Measurements from ENCODE around the gene GNAZ.

The GNAZ gene

GRCh38 chr22:23098718-23099530, 28.6 kb downstream of the GNAZ start:
- in situ Hi-C loops (cut with HindIII; ENCODE audit: low pct_unique_long_range_greater_than_20kb, low sequenced_read_pairs): no loop called here
- TF ChIP-seq JUND (IDR thresholded peaks at IDR 0.05; ENCODE audit: low read depth): no peak
- no peak for DNase-seq (ENCODE audit: low read depth in 1 of 2, low spot score in 1 of 2)

GRCh38 chr22:23099531-23099804, 29.1 kb downstream of the GNAZ start:
- TF ChIP-seq JUND (IDR thresholded peaks at IDR 0.05; ENCODE audit: low read depth): no peak
- in situ Hi-C loops (cut with HindIII; ENCODE audit: low pct_unique_long_range_greater_than_20kb, low sequenced_read_pairs): no loop called here
- DNase-seq (ENCODE audit: low read depth in 1 of 2, low spot score in 1 of 2): no peak

GRCh38 chr22:23100124-23100801, 29.9 kb downstream of the GNAZ start:
- DNase-seq (ENCODE audit: low read depth in 1 of 2, low spot score in 1 of 2): no peak
- no peak for TF ChIP-seq JUND (IDR thresholded peaks at IDR 0.05; ENCODE audit: low read depth)
- in situ Hi-C loops (cut with HindIII; ENCODE audit: low pct_unique_long_range_greater_than_20kb, low sequenced_read_pairs): no loop called here

- no peak for DNase-seq (ENCODE audit: low read depth in 1 of 2, low spot score in 1 of 2)
- no peak for TF ChIP-seq JUND (IDR thresholded peaks at IDR 0.05; ENCODE audit: low read depth)
- in situ Hi-C loops (cut with HindIII; ENCODE audit: low pct_unique_long_range_greater_than_20kb, low sequenced_read_pairs): no loop called here
These were observed 31.2 kb downstream of the GNAZ start for GRCh38 chr22:23101524-23101923.

GRCh38 chr22:23102002-23102655, 31.8 kb downstream of the GNAZ start:
- no peak for DNase-seq (ENCODE audit: low read depth in 1 of 2, low spot score in 1 of 2)
- in situ Hi-C loops (cut with HindIII; ENCODE audit: low pct_unique_long_range_greater_than_20kb, low sequenced_read_pairs): no loop called here
- TF ChIP-seq JUND (IDR thresholded peaks at IDR 0.05; ENCODE audit: low read depth): no peak

GRCh38 chr22:23102776-23103175, 32.5 kb downstream of the GNAZ start:
- in situ Hi-C loops (cut with HindIII; ENCODE audit: low pct_unique_long_range_greater_than_20kb, low sequenced_read_pairs): no loop called here
- DNase-seq (ENCODE audit: low read depth in 1 of 2, low spot score in 1 of 2): no peak
- no peak for TF ChIP-seq JUND (IDR thresholded peaks at IDR 0.05; ENCODE audit: low read depth)

- no peak for DNase-seq (ENCODE audit: low read depth in 1 of 2, low spot score in 1 of 2)
- TF ChIP-seq JUND (IDR thresholded peaks at IDR 0.05; ENCODE audit: low read depth): no peak
- in situ Hi-C loops (cut with HindIII; ENCODE audit: low pct_unique_long_range_greater_than_20kb, low sequenced_read_pairs): no loop called here
These were observed 33.1 kb downstream of the GNAZ start for GRCh38 chr22:23103199-23103954.

GRCh38 chr22:23104187-23104971, 34.1 kb downstream of the GNAZ start:
- in situ Hi-C loops (cut with HindIII; ENCODE audit: low pct_unique_long_range_greater_than_20kb, low sequenced_read_pairs): no loop called here
- DNase-seq (ENCODE audit: low read depth in 1 of 2, low spot score in 1 of 2): no peak
- no peak for TF ChIP-seq JUND (IDR thresholded peaks at IDR 0.05; ENCODE audit: low read depth)

GRCh38 chr22:23105304-23105703, 35.0 kb downstream of the GNAZ start:
- TF ChIP-seq JUND (IDR thresholded peaks at IDR 0.05; ENCODE audit: low read depth): no peak
- in situ Hi-C loops (cut with HindIII; ENCODE audit: low pct_unique_long_range_greater_than_20kb, low sequenced_read_pairs): no loop called here
- DNase-seq (ENCODE audit: low read depth in 1 of 2, low spot score in 1 of 2): no peak

GRCh38 chr22:23105919-23106318, 35.6 kb downstream of the GNAZ start:
- DNase-seq (ENCODE audit: low read depth in 1 of 2, low spot score in 1 of 2): no peak
- TF ChIP-seq JUND (IDR thresholded peaks at IDR 0.05; ENCODE audit: low read depth): no peak
- in situ Hi-C loops (cut with HindIII; ENCODE audit: low pct_unique_long_range_greater_than_20kb, low sequenced_read_pairs): no loop called here

GRCh38 chr22:23106344-23106743, 36.0 kb downstream of the GNAZ start:
- DNase-seq (ENCODE audit: low read depth in 1 of 2, low spot score in 1 of 2): no peak
- TF ChIP-seq JUND (IDR thresholded peaks at IDR 0.05; ENCODE audit: low read depth): no peak
- in situ Hi-C loops (cut with HindIII; ENCODE audit: low pct_unique_long_range_greater_than_20kb, low sequenced_read_pairs): no loop called here

GRCh38 chr22:23106906-23107367, 36.6 kb downstream of the GNAZ start:
- no peak for TF ChIP-seq JUND (IDR thresholded peaks at IDR 0.05; ENCODE audit: low read depth)
- DNase-seq (ENCODE audit: low read depth in 1 of 2, low spot score in 1 of 2): no peak
- in situ Hi-C loops (cut with HindIII; ENCODE audit: low pct_unique_long_range_greater_than_20kb, low sequenced_read_pairs): no loop called here

Data from T47D (cell line).